GM21717 (cell line): Measurements from ENCODE around the gene MICAL3.

Source experiments
- ATAC-seq: cut with Tn5 transposase; IDR thresholded peaks from one replicate; pipeline ENCODE4 v1.9.1; 2021; ENCODE audit warnings: mild to moderate bottlenecking, moderate library complexity; ENCODE audit not compliant: unreplicated experiment

MICAL3 gene

DNA sequence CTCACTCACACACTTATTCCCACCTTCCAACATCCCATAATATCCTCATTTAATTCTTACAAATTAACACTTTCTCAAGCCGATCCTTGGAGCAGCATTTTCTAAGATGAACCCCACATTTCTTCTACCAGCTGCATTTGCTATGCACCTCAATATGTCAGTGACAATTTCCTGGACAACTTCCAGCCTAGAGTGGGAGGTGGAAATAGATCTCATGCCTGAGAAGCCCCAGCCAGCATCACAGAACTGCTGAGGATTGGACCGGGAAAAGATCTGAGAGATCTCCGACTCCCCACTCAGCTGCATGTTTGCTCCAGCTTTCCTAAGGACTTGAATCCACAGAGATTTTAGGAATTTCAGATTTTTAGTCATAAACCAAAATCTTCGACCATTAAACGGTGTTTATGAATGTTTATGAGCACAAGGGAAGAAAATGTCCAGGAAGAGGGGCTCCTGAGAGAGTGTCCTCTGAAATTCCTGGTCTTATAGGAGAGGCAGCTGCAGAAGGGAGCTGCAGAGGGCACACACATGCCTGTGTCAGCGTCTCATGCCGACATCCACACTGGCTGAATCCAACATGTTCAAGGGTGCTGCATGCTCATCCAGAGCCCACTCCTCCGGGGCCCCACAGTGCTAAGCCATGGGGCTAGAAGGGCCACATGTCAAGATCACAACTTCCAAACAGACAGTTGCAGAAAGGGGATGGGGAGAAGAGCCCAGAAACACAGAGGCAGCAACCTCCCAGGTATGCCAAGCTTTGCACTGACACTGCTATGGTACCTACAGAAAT lies 68.6 kb downstream of the MICAL3 start:
- ATAC-seq: no peak

DNA sequence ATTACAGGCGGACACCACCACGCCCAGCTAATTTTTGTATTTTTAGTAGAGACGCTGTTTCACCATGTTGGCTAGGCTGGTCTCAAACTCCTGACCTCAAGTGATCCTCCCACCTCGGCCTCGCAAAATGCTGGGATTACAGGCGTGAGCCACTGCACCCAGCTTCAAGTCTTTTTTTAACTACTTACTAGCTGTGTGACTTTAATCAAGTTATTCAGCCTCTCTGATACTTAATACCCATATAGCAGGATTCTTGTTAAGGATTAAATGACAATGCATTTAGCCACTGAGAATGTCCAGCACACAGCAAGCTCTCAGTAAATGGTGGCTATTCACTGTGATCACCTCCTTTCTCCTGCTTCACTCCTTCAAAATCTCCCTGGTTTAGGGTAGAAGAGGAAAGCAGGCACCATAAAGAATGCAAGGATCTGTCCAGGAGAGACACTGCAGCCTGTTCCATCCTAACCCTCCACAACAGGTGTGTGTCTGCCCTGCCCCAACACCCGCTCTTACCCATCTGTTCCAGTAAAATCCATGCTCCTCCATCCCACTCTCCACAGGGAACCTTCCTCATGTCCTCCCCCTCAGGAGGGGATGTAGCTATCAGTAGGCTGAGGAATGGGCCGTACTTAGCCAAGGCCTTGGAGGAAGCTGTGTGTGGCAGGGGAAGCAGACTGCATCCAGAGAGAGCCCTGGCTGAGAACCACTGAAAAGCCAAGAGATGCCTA lies 69.3 kb downstream of the MICAL3 start:
- ATAC-seq: no peak

DNA sequence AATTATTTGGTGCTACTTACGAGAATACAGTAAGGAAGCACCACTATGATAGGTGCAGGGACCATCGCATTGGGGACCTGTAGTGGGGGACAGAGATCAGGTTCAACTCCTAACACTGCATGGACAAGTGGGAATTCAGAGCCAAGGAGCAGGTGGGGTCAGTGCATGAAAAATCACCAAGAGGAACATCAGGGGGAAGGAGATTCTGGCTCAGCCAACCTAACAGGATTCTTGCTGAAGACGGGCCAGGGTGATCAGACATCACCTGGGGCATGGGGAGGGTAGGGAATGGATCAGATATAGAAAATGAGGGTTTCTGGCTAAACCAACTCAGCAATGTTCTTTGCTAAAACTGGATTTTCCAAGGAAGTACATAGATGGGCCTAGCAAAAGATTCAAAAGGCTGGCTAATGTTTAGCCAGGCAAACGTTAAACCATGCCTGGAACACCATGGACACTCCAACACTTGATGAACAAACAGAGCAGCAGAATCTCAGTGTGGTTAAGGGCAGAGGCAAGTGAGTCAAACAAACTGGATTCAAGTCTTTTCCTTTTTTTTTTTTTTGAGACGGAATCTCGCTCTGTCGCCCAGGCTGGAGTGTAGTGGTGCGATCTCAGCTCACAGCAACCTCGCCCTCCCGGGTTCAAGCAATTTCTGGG lies 70.0 kb downstream of the MICAL3 start:
- ATAC-seq: no peak

DNA sequence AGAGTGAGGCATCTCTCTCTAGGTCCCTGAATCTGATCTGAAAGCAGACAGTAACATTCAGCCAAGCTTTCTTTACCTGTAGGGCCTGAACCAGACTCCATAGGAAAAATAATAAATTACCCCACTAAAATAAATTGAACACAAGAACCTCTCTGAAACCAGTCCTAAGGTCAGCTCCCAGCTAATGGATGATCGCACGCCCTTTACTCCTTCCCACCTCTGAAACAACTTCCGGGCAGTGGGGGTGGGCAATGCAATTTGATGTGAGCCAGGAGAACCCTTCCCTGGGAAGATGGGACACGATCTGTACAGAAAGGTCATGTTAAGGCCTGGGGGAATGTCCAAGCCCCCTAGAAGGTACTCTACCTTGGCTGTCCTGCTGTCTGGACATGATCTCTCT lies 71.2 kb downstream of the MICAL3 start:
- ATAC-seq: no peak

DNA sequence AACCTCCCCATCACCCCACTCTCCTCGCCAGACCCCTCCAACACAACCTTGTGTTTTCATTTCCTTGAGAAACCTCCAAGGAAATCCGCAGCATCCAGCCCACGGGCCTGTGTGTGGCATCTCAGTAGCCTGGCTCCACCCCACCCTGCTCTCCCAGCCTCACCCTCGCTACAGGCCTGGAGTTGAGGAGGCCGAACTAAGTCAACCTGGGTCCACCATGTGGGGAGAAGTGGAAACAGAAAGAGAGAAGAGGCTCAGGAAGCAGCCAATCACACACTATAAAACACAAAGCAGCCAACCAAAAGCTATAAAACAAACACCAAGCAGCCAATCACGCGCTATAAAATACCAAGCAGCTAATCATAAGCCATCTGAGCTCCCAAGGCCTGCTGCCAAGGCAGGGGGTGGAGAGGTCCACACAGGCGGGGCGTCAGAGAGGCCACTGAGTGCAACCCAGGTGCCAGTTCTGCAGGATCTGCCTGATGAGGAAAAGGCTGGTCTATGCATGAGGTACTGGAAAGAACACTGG lies 72.0 kb downstream of the MICAL3 start:
- ATAC-seq: no peak

DNA sequence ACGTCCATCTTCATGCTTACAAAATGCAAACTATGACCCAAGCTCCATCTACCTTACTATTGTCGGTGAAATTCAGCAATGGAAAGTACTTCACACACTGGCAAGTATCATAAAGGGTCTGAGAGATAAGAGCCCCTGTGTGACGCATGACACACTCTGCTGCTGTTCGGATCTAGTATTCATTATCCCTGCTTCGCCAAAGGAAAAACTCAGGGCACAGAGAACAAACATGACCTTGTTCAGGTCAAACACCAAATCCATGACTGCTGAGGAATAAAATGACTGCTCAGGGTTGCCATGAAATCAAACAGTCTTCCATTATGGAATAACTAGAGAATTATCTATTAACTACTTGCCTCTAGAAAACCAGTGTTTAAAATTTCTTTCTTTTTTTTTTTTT lies 73.0 kb downstream of the MICAL3 start:
- no peak for ATAC-seq

DNA sequence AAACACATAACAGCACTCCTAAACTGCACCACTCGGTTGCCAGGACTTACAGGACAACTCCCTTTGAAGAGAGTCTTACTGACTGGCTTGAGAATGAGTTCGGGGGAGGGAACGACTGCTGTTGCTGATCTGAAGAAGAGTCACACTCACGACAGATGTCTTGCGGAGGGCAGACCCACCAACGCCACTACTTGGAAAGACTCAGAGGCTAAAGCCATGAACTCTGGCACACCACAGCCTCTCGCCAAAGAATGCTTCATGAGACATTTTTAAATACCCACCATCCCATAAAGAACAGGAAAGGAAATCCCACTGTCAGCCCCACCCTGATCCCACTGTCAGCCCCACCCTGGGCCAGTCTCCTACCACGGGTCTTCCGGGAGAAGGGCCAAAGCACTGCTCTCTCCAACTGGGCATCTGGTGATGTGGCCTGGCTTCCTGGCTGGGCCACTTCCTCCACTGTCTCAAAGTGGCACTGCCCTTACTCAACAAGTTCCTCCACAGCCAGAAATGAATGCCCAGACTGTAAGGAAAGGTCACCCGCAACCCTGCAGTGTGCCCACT lies 73.6 kb downstream of the MICAL3 start:
- no peak for ATAC-seq

DNA sequence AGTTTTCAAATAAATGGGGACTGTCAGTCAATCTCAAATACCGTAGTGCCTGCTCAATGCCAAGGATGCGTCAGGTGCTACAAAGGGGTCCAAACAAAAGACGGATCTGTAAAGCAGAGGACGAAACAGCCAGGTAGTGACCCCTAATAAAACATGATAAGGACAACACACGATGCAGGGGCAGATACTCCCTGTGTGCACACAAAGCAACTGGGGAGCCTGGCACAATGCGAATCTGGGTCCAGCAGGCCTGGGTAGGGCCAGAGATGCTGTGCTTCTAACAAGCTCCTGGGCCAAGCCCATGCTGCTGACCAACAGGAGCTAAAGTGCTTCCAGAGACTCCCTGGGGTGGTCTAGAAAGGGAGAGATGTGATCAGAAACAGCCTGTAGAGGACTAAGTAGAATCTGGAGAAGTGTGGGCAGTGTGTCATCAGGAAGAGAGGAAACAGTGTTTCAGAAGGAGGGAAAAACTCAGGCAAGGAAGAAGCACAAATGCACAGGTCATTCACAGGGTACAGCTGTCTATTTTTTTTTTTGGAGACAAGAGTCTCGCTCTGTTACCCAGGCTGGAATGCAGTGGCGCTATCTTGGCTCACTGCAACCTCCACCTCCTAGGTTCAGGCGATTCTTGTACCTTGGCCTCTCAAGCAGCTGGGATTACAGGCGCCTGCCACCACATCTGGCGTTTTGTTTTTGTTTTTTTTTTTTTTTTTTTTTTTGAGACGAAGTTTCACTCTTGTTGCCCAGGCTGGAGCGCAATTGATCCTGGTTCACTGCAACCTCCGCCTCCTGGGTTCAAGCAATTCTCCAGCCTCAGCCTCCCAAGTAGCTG lies 74.5 kb downstream of the MICAL3 start:
- ATAC-seq: no peak

DNA sequence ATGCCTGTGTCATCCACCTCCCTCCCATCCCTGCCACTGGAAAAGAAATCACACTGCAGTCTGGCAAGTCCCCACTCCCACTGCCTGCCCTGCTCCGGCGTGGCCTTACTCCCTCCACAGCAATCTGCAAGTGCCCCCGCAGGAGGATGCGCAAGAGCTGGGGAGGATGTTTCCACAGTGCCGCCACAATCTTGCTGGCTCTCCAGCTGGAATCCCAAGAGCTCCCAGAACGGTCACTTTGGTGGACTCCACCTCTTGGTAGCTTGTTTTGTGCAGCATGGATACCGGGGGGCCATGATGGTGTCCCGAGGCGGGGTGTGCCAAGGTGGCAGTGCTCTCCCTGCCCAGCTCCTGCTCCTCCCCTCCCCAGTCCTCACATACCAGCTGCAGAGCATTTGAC lies 76.3 kb downstream of the MICAL3 start:
- ATAC-seq: no peak

DNA sequence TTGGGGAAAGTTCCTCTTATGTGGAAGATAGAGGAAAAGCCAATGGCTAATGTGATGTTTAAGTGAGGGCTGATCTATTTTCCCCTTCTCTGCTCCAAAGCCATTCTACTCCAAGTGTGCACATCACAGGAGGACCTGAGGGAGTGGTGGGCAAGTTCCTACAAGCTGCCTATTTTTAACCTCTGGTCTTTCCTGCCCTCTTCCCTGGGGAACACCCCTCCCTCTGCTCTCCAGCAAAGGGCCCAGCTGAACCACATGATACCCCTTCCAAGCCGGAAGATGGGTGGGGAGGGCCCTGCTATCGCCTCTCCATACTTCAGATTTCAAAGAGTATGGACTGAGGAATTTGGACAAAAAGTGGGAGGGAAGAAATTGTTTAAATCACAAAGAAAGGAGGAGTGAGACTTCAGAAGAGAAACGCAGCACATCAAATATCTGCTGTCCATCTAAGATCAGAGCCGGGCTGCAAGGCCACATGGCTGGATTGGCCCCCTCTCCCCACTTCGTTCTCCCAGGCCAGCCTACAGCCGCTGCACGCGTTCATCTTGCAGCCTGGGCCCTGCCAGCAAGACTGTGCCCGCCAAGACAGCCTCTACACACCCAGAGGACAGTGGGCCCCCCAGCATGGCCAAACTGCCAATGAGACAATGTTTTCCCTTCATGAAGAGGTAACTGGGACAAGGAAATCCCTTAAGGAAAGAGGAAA lies 77.5 kb downstream of the MICAL3 start:
- no peak for ATAC-seq

DNA sequence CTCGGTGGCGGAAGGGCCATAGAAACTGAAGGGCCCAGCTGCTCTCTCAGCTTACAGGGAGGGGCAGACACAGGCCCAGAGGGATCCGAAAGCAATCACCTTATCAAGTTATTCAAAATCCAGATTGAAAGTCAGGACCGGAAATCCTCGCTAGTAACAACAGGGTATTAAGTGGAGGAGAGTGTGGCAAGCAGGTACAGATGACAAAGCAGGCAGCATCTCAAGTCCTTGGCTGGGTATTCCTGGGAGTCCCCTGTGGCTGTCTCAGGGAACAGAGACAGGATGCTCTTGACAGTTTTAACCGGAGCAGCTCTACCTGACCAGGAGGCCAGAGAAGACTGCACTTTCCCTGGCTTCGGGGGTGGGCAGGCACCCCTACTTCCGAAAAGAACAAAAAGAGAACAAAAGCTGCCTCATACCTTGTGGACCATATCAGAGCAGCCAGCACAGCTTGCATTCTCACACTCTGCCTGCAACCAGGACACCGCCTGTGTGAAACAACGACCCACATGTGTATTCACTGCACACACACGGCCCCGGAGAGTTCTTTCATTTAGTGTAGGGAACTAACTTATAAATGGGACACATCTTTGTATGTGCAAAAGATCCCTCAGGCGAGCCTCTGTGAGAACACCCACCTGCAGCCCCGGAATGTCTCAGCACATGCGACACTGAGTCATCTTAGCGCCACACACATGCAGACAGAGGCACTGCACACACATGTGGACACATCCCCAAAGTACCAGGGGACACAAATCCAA lies 78.3 kb downstream of the MICAL3 start:
- ATAC-seq: no peak

DNA sequence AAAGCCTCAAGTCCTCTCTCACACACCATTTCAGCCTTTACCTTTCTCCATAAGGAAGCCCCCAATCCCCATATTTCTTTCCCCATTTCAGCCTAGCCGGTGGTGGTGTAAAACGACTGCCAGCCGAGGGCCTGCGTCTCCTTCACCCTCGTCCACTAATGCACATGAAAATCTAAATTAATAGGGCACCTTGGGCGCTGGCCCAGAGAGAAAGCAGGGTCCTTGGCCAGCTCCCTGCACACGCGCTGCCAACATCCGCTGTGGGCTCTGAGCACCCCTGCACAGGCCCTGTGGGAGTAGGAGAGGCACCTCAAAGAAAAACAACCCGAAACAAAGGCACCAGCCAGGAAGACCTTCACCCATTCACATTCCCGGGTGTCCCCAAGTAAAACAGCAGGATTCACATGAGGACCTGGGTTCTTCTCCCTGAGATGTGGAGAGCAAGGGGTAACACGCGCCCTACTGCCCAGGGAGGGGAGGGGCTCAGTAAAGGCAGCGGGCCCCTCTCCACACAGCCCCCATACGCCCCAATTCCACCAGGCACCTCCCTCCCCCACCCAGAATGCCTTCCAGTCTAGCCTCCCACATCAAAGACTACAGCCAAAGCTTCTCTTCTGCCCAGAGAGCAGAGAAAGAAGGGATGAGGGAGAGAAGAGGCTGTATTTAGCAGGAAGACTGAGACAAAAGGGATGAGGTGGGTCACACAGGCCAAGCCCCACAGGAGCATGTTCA lies 79.0 kb downstream of the MICAL3 start:
- ATAC-seq: no peak

DNA sequence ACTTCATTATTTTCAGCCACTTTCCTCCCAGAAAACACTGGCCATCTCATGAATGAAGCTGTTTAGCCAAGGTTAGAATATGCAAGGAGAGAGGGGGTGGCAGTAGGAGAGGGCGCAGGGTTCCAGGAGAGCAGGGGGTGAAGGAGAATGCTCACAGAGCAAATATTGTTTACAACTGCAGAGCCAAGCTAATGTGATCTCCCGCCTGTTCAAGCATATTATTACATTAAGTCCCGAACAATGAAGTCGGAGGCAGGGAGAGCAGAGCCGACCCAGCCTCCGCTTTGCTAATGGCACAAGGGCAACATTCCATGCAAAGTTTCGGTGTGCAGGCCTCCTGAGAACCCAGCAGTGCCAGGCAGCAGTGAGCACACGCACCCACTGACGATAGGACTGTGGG lies 80.1 kb downstream of the MICAL3 start:
- ATAC-seq: no peak

DNA sequence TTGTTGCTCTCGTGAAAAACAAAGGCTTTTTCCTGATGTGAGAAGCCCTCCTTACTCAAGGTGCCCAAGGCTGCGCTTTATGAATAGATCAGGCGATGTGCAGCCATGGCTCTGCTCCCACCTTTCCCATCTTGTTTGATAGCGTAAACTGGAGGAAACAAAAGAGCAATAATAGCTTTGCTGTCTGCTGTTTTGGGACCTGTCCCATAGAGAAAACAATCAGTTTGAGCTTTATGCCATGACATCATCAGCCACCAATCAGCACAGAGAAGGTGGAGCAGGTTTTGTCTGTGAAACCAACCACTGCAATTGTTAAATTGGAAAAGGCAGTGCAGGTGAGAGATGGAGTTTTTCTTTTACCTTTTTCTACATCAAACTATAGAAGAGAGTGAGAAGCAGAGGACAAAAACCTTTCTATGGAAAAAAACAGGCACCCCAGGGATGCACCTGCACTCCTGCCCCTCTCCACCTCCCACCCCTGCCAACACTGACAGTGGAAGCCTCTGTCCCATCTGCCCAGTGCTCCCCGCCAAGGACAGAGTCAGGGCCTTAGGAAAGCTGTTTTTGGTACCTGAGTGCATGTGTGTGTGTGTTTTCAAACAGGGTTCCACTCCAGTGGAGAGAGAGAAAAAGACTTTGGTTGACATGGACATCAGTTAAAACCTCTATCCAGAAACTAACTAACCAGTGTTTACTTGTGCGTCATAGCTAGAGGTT lies 80.7 kb downstream of the MICAL3 start:
- no peak for ATAC-seq

DNA sequence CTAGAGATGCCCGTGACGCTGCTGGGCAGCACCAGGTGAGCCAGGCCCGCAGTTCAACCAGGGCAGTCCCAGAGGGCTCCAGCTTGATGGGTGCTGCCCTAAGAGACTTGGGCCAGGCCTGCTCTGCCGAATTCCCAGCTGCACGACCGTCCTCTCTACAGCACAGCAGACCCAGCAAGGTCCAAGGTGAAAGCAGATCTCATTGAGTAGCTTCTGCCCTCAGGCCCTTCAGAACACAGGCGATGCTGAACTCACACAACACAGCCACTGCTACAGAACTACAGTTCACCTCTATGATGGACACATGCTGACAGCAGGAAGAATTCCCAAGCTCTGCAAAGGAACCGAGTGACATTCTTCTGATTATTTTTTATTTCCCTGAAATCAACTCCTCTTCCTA lies 81.6 kb downstream of the MICAL3 start:
- ATAC-seq: no peak

DNA sequence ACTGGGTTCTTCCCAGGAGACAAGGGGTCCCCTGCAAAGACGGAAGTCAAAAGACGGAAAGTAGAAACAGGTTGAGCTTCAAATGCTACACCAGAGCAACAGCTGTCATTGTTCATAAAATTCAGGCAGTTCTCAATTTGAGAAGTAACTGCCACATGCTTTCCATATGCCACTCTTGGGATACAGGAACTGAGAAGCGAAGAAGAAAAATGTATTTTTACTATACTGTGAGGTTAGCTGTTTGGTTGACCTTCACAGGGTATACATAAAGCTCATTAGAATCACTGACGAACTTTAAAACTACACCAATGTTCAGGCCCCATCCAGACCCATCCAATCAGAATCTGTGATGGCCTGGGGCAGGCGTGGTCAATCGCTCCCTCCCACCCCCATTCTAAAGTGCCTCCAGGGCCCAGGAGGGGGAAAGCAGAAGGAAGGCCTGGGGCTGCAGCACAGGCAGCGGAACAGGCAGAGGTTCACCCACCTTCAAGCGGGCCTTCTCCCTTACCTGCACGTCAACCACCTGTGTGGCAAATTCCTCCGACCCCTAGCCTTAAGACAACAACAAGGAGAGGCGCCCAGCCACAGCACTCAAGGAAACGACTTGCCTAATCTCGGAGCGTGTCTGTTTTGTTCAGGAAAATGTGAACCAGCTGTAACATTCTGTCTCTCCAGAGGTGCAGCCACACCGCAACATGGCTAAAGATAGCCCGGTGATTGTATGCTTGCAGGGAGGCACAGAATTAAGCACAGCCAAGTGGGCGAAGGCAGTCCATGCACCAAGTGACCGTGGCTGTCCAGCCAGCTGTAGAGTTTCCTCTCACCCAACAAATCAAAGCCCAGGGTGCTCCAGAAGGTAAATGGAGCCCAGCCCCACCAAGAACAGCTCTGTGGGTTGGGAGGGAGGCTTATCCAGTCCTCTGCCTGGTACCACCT lies 82.6 kb downstream of the MICAL3 start:
- ATAC-seq: no peak

DNA sequence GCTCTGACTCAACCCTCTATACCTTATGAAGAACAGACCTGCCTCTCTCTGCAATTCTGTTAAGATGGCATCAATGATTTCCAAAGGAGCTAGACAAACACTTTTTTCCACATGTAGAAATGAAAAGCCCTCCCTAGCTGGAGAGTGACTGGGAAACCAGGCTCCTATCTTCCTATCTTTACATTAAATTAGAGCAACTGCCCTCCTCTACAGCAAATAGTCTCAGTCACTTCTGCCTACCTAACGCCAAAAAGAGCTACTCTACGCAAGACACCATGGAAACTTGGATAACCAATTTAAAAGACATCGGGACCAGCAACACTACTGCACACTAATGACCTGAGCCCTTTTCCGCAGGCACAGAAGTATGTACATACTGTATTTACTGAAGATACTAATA lies 84.8 kb downstream of the MICAL3 start:
- ATAC-seq: no peak
